HG03139 (cell line): ENCODE data around the gene TOX3.

Experiments
- ATAC-seq: cut with Tn5 transposase; IDR thresholded peaks from one replicate; pipeline ENCODE4 v1.9.1; 2021; ENCODE audit not compliant: unreplicated experiment

TOX3 gene

GRCh38 chr16:52538511-52538910 is 8.4 kb downstream of the TOX3 start:
- ATAC-seq: no peak

GRCh38 chr16:52537516-52537915 is 9.4 kb downstream of the TOX3 start:
- no peak for ATAC-seq

DNA sequence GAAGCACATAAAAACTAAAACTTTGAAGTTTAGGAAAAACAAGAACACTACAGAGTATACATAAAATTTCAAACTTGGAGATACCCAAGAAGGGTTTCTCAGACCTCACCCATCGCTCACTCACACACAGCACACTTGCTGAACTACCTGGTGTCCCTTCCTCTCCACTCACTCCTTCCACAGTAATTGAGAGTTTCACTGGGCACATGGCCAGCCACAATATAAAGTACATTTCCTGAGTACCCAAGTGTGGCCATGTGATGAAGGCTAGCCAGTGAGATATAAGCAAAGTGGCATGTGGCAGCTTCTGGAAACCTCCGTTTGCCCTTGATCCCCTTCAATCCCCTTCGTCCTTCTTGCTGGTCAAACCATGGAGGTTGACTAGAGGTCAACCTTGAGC is 11.9 kb downstream of the TOX3 start:
- ATAC-seq: no peak

DNA sequence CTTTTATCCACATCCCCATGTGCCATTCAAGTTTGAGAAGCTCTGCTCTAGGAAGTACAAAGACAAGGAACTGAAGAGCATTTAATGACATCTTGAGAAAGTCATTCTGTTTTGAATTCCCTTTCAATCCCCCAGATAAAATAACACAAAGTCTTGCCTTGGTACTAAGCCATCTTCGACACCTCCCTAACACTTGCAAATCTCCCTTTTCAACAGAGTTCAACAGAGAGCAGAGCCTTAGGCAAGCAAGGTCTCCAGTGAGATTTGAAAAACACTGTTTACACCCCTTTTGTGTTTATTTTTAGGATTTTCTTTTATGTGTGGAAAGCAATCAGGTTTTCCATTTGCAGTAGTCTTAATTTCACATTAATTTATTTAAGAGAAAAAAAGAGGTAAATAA is 13.6 kb downstream of the TOX3 start:
- ATAC-seq: no peak

DNA sequence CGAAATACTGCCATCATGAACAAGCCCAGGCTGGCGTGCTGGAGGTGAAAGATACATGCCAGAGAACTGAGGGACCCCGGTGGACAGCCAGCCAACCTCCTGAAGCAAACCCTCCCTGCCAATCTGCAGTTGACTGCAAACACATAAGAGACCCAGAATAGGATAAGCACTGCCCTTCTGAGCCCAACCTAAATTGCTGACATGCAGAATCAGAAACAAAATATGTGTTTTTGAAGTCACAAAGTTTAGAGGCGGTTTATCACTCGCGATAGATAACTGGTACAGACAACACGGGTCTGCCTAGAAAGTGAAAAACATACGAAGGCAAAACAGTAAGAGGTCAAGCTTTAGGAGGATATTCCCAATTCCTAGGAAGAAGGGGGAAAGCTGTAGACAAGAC is 14.6 kb downstream of the TOX3 start:
- no peak for ATAC-seq

- no peak for ATAC-seq
These were observed 17.7 kb downstream of the TOX3 start for GRCh38 chr16:52529226-52529625.

GRCh38 chr16:52528393-52529065 is 18.4 kb downstream of the TOX3 start:
- ATAC-seq: no peak

- ATAC-seq: no peak
These were observed 20.1 kb downstream of the TOX3 start for GRCh38 chr16:52526830-52527229.

GRCh38 chr16:52526116-52526828 is 20.7 kb downstream of the TOX3 start:
- ATAC-seq: no peak

GRCh38 chr16:52521570-52521969 is 25.4 kb downstream of the TOX3 start:
- ATAC-seq: no peak

DNA sequence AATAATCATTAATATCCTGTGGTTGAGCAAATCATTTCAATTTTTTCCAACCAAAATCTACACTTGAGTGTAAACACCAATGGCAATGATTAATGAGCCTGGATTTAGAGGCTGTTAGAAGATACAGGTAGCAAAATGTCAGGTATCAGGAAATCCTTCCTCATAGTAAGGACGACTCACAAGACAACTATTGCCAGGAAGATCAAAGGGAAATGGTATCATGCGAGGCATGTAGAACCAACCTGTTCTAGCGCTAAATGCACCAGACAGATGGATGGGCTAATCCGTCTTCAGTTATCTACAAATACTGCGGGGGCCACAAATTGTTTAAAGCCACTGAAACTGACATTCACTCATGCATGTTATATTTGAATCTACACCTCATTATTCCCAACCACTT is 28.1 kb downstream of the TOX3 start:
- ATAC-seq: no peak

- no peak for ATAC-seq
These were observed 31.8 kb downstream of the TOX3 start for GRCh38 chr16:52515068-52515671.

DNA sequence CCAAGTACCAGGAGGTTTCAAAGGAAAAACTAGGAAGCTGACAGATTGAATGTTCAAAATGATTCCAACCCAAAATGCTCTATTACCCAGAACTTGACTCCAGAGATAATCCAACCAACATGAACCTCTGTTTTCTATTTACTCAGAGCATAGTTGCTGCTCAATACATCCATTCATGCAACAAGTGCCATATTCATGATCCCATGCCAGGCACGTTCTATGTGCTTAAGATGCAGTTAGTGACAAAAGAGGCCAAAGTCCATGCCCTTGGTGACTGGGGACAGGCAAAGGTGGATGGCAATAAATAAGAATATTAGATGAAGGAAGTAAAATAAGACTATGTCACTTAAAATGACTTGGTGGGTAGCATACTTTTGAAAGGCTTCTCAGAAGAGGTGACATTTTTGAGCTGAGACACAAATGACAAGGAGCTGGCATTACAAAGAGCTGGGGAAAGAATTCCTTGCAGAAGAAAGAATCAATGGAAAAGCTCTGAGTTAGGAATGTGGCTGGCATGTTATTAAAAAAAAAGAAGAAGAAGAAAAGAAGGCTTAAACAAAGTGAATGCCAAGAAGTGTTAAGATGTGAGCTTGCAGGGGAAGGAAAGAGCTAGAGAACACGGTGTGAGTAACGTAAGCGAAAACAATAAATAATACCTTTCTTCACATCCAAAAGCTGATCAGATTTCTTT is 34.5 kb downstream of the TOX3 start:
- no peak for ATAC-seq

DNA sequence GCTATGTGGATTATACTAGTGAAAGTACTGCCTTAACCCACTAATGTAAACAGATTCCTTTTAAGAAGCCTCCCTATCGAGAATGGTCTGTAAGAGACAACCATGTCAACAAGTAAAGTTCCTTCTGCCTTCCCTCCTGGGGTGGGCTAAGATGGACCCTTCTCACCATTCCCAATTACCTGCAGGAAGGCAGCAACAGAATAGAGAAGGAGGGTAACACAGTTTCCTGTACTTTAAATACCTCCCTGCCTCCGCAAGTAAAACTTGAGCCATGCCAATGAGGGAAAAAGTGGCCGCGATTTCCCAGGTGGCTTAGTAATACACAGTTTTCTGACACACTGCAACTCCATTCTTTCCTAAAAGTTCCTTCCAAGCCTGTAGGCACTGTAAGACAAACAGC is 45.2 kb downstream of the TOX3 start:
- no peak for ATAC-seq

DNA sequence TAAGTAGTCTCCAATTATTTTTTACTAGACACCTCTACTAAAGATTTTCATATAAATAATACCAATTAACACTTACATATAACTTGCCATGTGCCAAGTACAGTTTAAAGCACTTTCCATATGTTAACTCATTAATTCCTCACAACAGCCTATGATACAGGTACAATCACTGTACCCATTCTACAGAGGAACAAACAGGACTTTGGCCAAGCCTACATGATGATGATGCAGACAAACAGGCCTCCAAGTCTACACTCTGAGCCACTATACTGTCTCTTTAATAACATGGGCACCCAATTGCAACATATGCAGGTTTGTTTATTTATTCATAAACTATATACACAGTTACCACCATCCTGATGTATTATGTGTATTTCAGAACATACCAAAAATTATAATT is 46.0 kb downstream of the TOX3 start:
- ATAC-seq: no peak

- ATAC-seq: no peak
These were observed 47.9 kb downstream of the TOX3 start for GRCh38 chr16:52499060-52499440.

DNA sequence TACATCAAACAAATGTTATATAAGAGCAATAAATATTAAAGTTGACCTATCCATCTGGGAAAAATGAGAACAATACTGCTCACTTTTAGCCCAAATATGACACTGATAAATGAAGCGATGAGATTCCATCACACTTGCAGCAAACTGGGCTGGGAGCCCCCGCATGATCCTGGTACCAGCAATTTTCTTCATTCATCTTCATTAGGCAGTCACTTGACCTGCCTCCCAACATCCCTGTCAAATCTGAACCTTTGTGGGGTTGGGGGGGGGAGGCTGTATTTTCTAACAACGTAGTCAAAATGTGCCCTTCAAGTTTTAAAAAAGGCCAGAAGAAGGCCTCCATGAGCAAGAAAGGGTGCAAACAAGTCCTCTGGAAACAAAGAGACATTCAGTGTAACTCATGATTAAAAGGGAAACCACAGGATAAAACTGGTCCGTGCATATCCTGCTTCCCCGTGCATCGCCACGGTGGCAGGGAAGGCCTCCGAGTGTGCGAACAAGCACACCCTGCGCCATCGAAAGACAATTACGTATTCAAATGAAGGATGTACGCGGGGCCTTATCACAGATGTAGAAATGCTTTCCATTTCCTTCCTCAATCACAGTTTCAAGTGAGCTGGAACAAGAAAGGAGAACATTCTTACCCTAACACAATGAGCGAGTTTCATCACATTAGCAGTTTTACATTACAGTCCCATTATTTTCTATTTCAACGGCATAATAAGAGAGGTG is 48.4 kb downstream of the TOX3 start:
- no peak for ATAC-seq

DNA sequence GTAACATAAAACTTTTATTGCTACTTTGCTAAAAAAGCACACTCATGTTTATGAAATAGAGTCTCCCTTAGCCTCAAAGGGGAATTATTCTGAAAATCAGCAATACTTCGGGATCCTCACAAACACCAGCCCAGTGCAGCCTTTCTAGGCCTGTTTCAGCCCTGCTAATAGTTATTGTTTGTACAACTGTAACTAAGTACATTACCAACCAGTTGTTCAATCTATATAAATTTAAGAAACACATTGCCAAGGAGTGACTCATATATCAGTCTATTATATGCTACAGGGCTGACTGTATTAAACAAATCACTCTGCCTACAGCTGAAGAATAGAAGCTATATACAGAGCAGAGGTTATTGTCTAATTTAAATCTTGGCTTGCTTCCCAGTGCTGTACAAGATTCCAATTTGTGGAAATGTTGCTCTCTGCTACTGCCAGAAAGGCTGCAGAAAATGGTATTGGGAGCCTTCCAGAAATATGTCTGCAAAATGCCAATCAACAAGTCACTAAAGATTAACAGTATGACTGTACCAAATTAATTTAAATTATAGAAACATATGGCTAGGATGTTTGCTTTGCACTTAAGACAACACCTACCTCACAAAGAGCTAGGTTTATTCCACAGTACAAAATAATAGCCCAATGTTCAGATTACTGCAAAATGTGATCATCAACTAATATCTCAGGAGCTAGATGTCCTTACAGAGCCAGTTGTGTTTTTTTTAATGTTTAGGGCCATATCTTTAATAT is 49.7 kb downstream of the TOX3 start:
- ATAC-seq: no peak

GRCh38 chr16:52496051-52496876 is 50.7 kb downstream of the TOX3 start:
- ATAC-seq: no peak

DNA sequence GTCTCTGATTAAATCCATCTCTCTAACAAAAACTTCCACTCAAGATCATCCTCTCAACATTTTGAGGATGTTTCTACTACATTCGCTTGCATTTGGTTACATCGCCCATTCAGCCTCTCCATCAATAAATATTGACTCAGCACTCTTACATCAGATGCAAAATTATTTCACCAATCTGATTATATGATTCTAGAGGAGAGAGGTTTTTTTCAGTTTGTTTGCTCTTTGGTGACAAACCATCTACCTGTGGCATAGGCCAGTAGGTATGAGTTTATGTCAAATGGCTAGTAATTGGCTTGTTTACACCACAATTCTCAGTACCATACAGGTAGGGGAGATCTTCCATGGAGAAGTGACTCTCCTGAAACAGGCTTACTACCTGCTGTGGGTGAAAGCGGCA is 52.3 kb downstream of the TOX3 start:
- ATAC-seq: no peak
